Type B pancreatic cell (in vitro differentiated cells): ENCODE measurements around the gene CRTC1. TPM values are rescaled to one million over a fixed set of nuclear protein-coding genes. Genes with fewer than 3 reads are reported as not detected.
A peak's percentile ranks its signal among the peaks of the same experiment; 100 is the strongest.

Experiments used
- DNase-seq: peaks from one replicate; pipeline ENCODE4 v3.0.0; 2021; ENCODE audit warnings: mixed read lengths; ENCODE audit not compliant: unreplicated experiment; ENCODE audit errors: extremely low spot score
- H3K27ac Mint-ChIP-seq: 2 replicates; pipeline ENCODE4 v1.8.0; 2021; ENCODE audit warnings: mild to moderate bottlenecking, mixed read lengths
- H3K27me3 Mint-ChIP-seq: 2 replicates; pipeline ENCODE4 v1.8.0; 2021; ENCODE audit warnings: mixed read lengths
- H3K36me3 Mint-ChIP-seq: 2 replicates; pipeline ENCODE4 v1.8.0; 2021; ENCODE audit warnings: mixed read lengths
- H3K4me1 Mint-ChIP-seq: one replicate; pipeline ENCODE4 v1.8.0; 2021; ENCODE audit warnings: mixed read lengths; ENCODE audit not compliant: unreplicated experiment
- H3K4me3 Mint-ChIP-seq: 2 replicates; pipeline ENCODE4 v1.8.0; 2021; ENCODE audit warnings: mild to moderate bottlenecking, mixed read lengths
- H3K9me3 Mint-ChIP-seq: 2 replicates; pipeline ENCODE4 v1.8.0; 2021; ENCODE audit warnings: mixed read lengths
- CTCF ChIP-seq: fragments of 200-600 bp; sonication (generic); conservative IDR thresholded peaks from 2 replicates; pipeline ENCODE4 v1.5.0; 2021; ENCODE audit warnings: antibody characterized with exemption, mild to moderate bottlenecking
- total RNA-seq: library from RNA; stranded (reverse); gene quantifications from 2 replicates; pipeline ENCODE4 v1.2.1, GENCODE V29; 2021; ENCODE audit warnings: low replicate concordance

CRTC1 gene
- total RNA-seq, 1 donor from 2014 or later: 20.2 TPM

GRCh38 chr19:18789422-18789869 is 106.0 kb downstream of the CRTC1 start:
- no peak for TF ChIP-seq CTCF
- Mint-ChIP-seq H3K36me3 (no peaks in the 10 kb centered on the region), H3K9me3 (no peaks in the 10 kb centered on the region), H3K4me1 (peaks cover 4% of the 10 kb centered on the region), H3K4me3 (peak overlapping the region; percentile 80), H3K27me3 (peaks cover 90% of the 10 kb centered on the region), H3K27ac (no peak overlapping the region)
- DNase-seq: peak; percentile 69

- peak overlapping the region; percentile 83 for H3K4me3 Mint-ChIP-seq
- DNase-seq: peak; percentile 70
Measured at GRCh38 chr19:18789883-18790565, 106.5 kb downstream of the CRTC1 start.

GRCh38 chr19:18790566-18791314 is 107.3 kb downstream of the CRTC1 start, which contains the start of gene COMP:
Gene COMP (minus strand): TSS chr19:18791305. CDS start chr19:18791269, 36 bp downstream.
- H3K9me3 Mint-ChIP-seq: no peaks in the 10 kb centered on the region
- H3K36me3 Mint-ChIP-seq: no peaks in the 10 kb centered on the region
- no peak for DNase-seq
- peak within 1 kb of the TSS; percentile 83 for H3K4me3 Mint-ChIP-seq
- H3K27ac Mint-ChIP-seq: peak within 1 kb of the TSS; percentile 44
- peaks cover 4% of the 10 kb centered on the region for H3K4me1 Mint-ChIP-seq
- H3K27me3 Mint-ChIP-seq: peaks cover 90% of the 10 kb centered on the region
- TF ChIP-seq CTCF: no peak

More at GRCh38 chr19:18789883-18790565, 106.5 kb downstream of the CRTC1 start:
- TF ChIP-seq CTCF: no peak
- H3K4me1 Mint-ChIP-seq: peaks cover 4% of the 10 kb centered on the region
- no peaks in the 10 kb centered on the region for H3K9me3 Mint-ChIP-seq
- no peaks in the 10 kb centered on the region for H3K36me3 Mint-ChIP-seq
- H3K27me3 Mint-ChIP-seq: peaks cover 90% of the 10 kb centered on the region
- H3K27ac Mint-ChIP-seq: peak overlapping the region; percentile 44

GRCh38 chr19:18791315-18791678 is 107.8 kb downstream of the CRTC1 start:
- Mint-ChIP-seq H3K27ac (no peak overlapping the region), H3K9me3 (no peaks in the 10 kb centered on the region), H3K36me3 (no peaks in the 10 kb centered on the region), H3K4me3 (no peak overlapping the region), H3K4me1 (peaks cover 4% of the 10 kb centered on the region), H3K27me3 (peaks cover 90% of the 10 kb centered on the region)
- peak; percentile 69 for DNase-seq
- TF ChIP-seq CTCF: no peak

GRCh38 chr19:18792661-18793060 is 109.2 kb downstream of the CRTC1 start:
- DNase-seq: no peak
- Mint-ChIP-seq H3K27me3 (peaks cover 87% of the 10 kb centered on the region), H3K9me3 (no peaks in the 10 kb centered on the region), H3K27ac (no peak overlapping the region), H3K4me1 (peaks cover 4% of the 10 kb centered on the region), H3K36me3 (no peaks in the 10 kb centered on the region), H3K4me3 (no peak overlapping the region)
- TF ChIP-seq CTCF: no peak
